GM21360 (cell line): ENCODE results near the gene TNFSF18.

ENCODE experiments used
- ATAC-seq: cut with Tn5 transposase; IDR thresholded peaks from one replicate; pipeline ENCODE4 v1.9.1; 2021; ENCODE audit warnings: mild to moderate bottlenecking, moderate library complexity; ENCODE audit not compliant: unreplicated experiment

Gene TNFSF18

DNA sequence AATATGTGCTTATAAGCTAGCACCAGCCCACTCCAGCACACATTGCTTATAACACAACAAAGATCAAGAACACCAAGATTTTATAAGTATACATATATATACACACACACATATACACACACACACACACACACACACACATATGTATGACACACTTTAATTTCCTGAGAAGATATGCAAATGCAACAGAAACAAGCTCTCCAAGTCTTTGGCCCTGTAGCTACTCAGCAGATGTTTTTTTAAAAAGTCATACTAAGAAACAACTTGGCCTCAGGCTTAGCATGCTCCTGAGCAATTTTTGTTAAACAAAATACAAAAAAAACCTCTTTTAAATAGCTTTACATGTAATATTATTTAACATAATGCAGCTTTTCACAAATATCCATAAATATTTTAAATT, 11.1 kb downstream of the TNFSF18 start:
- ATAC-seq, result no peak

- no peak for ATAC-seq
Measured at GRCh38 chr1:173038875-173039554, 11.7 kb downstream of the TNFSF18 start.

- ATAC-seq, result no peak
Measured at GRCh38 chr1:173024543-173024942, 26.2 kb downstream of the TNFSF18 start.

- ATAC-seq, result no peak
Measured at GRCh38 chr1:173023343-173023742, 27.4 kb downstream of the TNFSF18 start.

- peak; percentile 87 for ATAC-seq
Measured at GRCh38 chr1:173020138-173020750, 30.5 kb downstream of the TNFSF18 start.

- no peak for ATAC-seq
Measured at GRCh38 chr1:173017792-173018191, 32.9 kb downstream of the TNFSF18 start.

GRCh38 chr1:173016419-173016818, 34.3 kb downstream of the TNFSF18 start:
- ATAC-seq, result no peak

DNA sequence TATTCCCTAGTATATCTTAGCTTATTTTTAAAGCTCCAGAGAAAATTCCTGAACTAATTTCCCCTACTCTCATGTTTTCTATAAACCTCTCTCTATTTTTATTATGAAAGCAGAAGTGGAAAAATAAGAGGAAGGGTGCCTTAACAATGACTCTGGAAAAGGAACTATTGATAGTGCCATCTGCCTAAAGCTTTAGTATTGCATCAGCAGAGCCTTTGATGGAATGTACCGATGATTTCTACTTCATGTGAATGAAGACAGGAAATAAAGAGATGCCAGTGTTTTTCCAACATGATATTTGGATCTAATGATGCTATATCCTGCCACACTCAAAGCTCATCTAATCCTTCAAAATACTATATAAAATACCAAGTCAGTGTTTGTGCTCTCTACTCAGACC, 35.1 kb downstream of the TNFSF18 start:
- ATAC-seq, result no peak

DNA sequence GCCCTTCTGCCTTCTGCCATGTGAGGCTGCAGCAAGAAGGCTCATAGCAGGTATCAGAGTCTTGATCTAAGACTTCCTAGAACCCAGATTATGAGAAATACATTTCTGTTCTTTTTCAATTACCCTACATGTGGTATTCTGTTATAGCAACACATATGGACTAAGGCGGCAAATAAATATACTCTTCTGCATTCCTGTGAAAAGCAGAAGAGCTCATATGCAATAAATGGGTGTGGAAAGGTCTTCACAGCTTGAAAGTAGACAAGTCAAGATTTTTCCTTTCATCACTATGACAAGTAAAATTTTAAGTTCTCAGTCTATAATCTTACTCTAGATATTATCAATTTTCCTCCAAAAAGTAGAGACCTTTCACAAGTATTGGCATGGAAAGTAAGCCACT, 36.6 kb downstream of the TNFSF18 start:
- ATAC-seq, result no peak

DNA sequence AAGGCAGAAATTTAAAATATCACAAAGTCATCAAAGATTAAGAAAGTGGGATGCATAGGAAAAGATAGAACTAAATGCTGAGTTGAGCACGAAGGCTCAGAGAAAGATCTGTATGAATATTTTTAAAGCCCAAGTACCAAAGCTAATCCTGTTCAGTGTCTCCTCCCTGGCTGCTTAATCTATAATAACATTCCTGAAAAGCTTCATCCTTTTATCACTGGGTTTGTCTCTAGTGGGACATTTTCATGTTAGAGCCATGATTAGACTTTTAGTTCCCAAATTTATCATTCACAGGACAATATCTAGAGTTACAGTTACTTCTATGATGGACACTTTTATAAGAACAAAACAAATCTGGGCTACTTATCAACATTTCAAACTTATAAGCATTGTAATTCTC, 38.6 kb downstream of the TNFSF18 start:
- no peak for ATAC-seq

- ATAC-seq, result no peak
Measured at GRCh38 chr1:173009597-173009996, 41.1 kb downstream of the TNFSF18 start.

- ATAC-seq, result no peak
Measured at GRCh38 chr1:173005196-173005864, 45.4 kb downstream of the TNFSF18 start.

DNA sequence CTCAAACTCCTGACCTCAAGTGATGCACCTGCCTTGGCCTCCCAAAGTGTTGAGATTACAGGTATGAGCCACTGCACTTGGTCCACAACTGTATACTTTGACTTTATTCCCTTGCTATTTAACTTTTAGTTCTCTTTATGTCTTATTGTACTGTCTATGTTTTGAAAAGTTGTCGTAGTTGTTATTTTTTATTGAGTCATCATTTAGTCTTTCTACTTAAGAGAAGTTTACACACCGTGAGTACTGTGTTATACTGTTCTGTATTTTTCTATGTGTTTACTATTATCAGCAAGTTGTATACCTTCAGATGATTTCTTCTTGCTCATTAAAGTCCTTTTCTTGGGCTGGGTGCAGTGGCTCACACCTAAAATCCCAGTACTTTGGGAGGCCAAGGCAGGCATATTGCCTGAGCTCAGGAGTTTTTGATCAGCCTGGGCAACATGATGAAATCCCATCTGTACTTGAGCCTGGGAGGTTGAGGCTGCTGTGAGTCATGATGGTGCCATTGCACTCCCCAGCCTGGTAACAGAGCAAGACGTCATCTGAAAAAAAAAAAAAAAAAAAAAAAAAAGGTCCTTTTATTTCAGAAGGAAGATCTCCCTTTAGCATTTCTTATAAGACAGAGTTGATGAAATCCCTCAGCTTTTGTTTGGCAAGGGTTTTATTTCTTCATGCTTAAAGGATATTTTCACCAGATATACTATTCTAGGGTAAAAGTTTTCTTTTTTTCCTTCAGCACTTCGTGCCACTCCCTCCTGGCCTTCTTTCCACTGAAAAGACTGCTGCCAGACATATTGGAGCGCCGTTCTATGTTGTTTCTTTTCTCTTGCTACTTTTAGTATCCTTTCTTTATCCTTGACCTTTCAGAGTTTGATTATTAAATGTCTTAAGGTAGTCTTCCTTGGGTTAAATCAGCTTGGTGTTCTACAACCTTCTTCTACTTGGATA, 47.6 kb downstream of the TNFSF18 start:
- ATAC-seq, result no peak

- ATAC-seq, result no peak
Measured at GRCh38 chr1:172999349-172999748, 51.4 kb downstream of the TNFSF18 start.

- no peak for ATAC-seq
Measured at GRCh38 chr1:172997941-172998361, 52.8 kb downstream of the TNFSF18 start.

- ATAC-seq, result no peak
Measured at GRCh38 chr1:172993640-172994039, 57.1 kb downstream of the TNFSF18 start.

- no peak for ATAC-seq
Measured at GRCh38 chr1:172991674-172992400, 58.9 kb downstream of the TNFSF18 start.

DNA sequence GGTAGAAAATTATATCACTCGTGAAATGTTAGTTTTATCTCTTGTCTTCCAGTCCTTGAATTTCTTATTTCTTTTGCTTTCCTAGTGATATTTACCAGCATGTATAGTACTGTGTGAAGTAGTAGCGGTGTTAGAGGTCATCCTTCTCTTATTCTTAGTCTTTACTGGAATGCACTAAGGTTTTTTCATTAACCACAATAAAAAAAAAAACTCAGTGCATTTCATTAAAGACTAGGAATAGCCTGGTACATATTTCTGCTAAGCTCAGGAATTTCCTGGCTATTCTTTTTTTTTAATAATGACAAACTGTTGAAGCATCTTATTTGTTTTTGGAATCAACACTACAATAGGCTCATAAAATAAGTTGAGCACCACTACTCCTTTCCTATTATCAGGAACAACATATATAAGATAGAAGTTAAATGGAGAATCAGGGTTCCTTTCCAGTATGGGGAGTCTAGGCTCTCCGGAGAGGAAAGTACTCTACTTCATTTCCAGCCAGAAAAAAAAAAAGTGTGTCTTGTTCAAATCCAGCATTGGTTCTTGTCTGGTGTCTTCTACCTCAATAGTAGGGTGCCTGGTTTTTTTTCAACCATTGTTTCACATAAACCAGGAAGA, 60.0 kb downstream of the TNFSF18 start:
- ATAC-seq, result no peak
